Measurements from ENCODE around the gene HELB.

GRCh38 chr12:66375560-66375959, 73.3 kb downstream of the HELB start:
- TF ChIP-seq CTCF (IDR thresholded peaks at IDR 0.05) (no peak), POLR2A (IDR thresholded peaks at IDR 0.05) (no peak)

Data from right lobe of liver (tissue), 4 donors.